ENCODE results near the gene DUOXA2. TPM values are rescaled to one million over a fixed set of nuclear protein-coding genes. Genes with fewer than 3 reads are reported as not detected.

The DUOXA2 gene
- polyA plus RNA-seq, 1 donor (not counting 4 experiments of a cell fraction or from before 2014, with no cell fraction given) = not detected

GRCh38 chr15:45088801-45089711 lies 25.1 kb upstream of the DUOXA2 start:
- Histone ChIP-seq H3K9me1 (ENCODE audit: control insufficient read depth, extremely low read depth, insufficient read depth, low read length) (no peaks in the 10 kb centered on the region), H3K4me3 (ENCODE audit: control insufficient read depth in 2 of 3, extremely low read depth in 1 of 3, insufficient read depth in 2 of 3, low read depth in 1 of 3, low read length in 3 of 3) (no peak overlapping the region), H4K20me1 (ENCODE audit: control insufficient read depth, extremely low read depth, insufficient read depth, low read length) (no peaks in the 10 kb centered on the region), H3K27me3 (ENCODE audit: control insufficient read depth, extremely low read depth, insufficient read depth, low read length) (peaks cover 10% of the 10 kb centered on the region), H3K9ac (ENCODE audit: control insufficient read depth, extremely low read depth, insufficient read depth, low read length) (no peak overlapping the region), H3K4me2 (ENCODE audit: control insufficient read depth, extremely low read depth, insufficient read depth, low read depth, low read length) (no peak overlapping the region), H3K27ac (ENCODE audit: control insufficient read depth, insufficient read depth, low read length) (no peak overlapping the region), H3K36me3 (ENCODE audit: control insufficient read depth in 2 of 2, extremely low read depth in 1 of 2, insufficient read depth in 2 of 2, low read length in 2 of 2) (no peaks in the 10 kb centered on the region), H3K4me1 (ENCODE audit: control insufficient read depth, extremely low read depth, insufficient read depth, low read length) (no peaks in the 10 kb centered on the region), H2AFZ (ENCODE audit: control insufficient read depth, low read length) (no peak overlapping the region), H3K79me2 (ENCODE audit: control insufficient read depth, insufficient read depth, low read length) (no peaks in the 10 kb centered on the region), H3K9me3 (ENCODE audit: control insufficient read depth, low read depth, low read length) (no peaks in the 10 kb centered on the region)
- no peak for TF ChIP-seq EZH2 (IDR thresholded peaks at IDR 0.05; ENCODE audit: low read length)
- TF ChIP-seq, protein P1, sequence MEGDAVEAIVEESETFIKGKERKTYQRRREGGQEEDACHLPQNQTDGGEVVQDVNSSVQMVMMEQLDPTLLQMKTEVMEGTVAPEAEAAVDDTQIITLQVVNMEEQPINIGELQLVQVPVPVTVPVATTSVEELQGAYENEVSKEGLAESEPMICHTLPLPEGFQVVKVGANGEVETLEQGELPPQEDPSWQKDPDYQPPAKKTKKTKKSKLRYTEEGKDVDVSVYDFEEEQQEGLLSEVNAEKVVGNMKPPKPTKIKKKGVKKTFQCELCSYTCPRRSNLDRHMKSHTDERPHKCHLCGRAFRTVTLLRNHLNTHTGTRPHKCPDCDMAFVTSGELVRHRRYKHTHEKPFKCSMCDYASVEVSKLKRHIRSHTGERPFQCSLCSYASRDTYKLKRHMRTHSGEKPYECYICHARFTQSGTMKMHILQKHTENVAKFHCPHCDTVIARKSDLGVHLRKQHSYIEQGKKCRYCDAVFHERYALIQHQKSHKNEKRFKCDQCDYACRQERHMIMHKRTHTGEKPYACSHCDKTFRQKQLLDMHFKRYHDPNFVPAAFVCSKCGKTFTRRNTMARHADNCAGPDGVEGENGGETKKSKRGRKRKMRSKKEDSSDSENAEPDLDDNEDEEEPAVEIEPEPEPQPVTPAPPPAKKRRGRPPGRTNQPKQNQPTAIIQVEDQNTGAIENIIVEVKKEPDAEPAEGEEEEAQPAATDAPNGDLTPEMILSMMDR (optimal IDR thresholded peaks at IDR 0.05 in 1 of 3, IDR thresholded peaks at IDR 0.05 in 1 of 3, conservative IDR thresholded peaks at IDR 0.05 in 1 of 3; ENCODE audit: extremely low read depth in 1 of 3, insufficient read depth in 2 of 3, low read length in 3 of 3) = no peak
- dilution Hi-C loops (cut with MboI; ENCODE audit: extremely low pct_ligation_motif_present, low sequenced_read_pairs) = no loop called here
- no peak for DNase-seq (ENCODE audit: low read depth, low spot score)
- FAIRE-seq = no peak

DNA sequence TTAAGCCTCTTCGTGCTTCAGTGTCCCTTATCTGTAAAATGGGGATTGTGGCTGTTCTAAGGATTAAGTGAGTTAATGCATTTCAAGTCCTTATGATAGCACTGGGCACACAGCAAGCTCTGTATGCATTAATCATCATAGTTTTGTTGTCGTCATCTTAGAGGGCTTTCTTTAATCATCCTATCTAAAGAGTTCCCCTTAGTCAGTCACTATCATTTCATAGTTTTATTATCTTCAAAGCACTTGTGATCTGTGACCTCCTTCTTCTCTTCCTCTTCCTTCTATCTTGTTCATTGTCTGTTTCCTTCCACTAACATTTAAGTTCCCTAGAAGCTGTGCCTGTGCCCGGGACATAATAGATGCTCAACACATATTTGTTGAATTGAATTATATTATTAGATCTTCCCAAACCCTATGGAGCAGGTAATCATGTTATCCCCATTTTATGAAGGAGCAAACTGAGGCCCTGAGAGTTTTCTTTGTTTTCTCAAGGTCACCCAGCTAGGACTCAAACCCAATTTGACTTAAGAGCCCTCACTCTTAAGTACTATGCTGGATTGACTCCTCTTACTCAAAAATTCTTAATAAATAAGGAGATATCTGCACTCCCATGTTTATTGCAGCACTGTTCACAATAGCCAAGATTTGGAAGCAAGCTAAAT lies 24.3 kb upstream of the DUOXA2 start:
- Histone ChIP-seq H3K27me3 (ENCODE audit: control insufficient read depth, extremely low read depth, insufficient read depth, low read length) (peaks cover 10% of the 10 kb centered on the region), H3K9me1 (ENCODE audit: control insufficient read depth, extremely low read depth, insufficient read depth, low read length) (no peaks in the 10 kb centered on the region), H3K4me3 (ENCODE audit: control insufficient read depth in 2 of 3, extremely low read depth in 1 of 3, insufficient read depth in 2 of 3, low read depth in 1 of 3, low read length in 3 of 3) (no peak overlapping the region), H3K36me3 (ENCODE audit: control insufficient read depth in 2 of 2, extremely low read depth in 1 of 2, insufficient read depth in 2 of 2, low read length in 2 of 2) (no peaks in the 10 kb centered on the region), H2AFZ (ENCODE audit: control insufficient read depth, low read length) (no peak overlapping the region), H3K9me3 (ENCODE audit: control insufficient read depth, low read depth, low read length) (no peaks in the 10 kb centered on the region), H3K4me2 (ENCODE audit: control insufficient read depth, extremely low read depth, insufficient read depth, low read depth, low read length) (no peak overlapping the region), H3K4me1 (ENCODE audit: control insufficient read depth, extremely low read depth, insufficient read depth, low read length) (no peaks in the 10 kb centered on the region), H3K79me2 (ENCODE audit: control insufficient read depth, insufficient read depth, low read length) (no peaks in the 10 kb centered on the region), H3K27ac (ENCODE audit: control insufficient read depth, insufficient read depth, low read length) (no peak overlapping the region), H3K9ac (ENCODE audit: control insufficient read depth, extremely low read depth, insufficient read depth, low read length) (no peak overlapping the region), H4K20me1 (ENCODE audit: control insufficient read depth, extremely low read depth, insufficient read depth, low read length) (no peaks in the 10 kb centered on the region)
- no peak for FAIRE-seq
- dilution Hi-C loops (cut with MboI; ENCODE audit: extremely low pct_ligation_motif_present, low sequenced_read_pairs) = no loop called here
- DNase-seq (ENCODE audit: low read depth, low spot score) = no peak
- TF ChIP-seq, protein P1 (optimal IDR thresholded peaks at IDR 0.05 in 1 of 3, IDR thresholded peaks at IDR 0.05 in 1 of 3, conservative IDR thresholded peaks at IDR 0.05 in 1 of 3; ENCODE audit: extremely low read depth in 1 of 3, insufficient read depth in 2 of 3, low read length in 3 of 3) = no peak
- no peak for TF ChIP-seq EZH2 (IDR thresholded peaks at IDR 0.05; ENCODE audit: low read length)

Measured in keratinocyte (primary cell).